Fibroblast of lung (primary cell): ENCODE data around the gene MANBA.

Source experiments
- EZH2 ChIP-seq: IDR thresholded peaks from 2 replicates; pipeline ENCODE4 v1.5.1; 2012; ENCODE audit warnings: low read length, control low read depth, mild to moderate bottlenecking; ENCODE audit errors: missing control alignments
- TF ChIP-seq, protein P1 (sequence below), 2 donors: IDR thresholded peaks in 1 of 2; conservative IDR thresholded peaks in 1 of 2; 1 replicate in 1 of 2; 2 replicates in 1 of 2; pipeline ENCODE4 v1.5.1; 2011 to 2012; ENCODE audit warnings: low read length in 2 of 2, control low read depth in 1 of 2, inconsistent platforms in 1 of 2, low read depth in 1 of 2, mild to moderate bottlenecking in 1 of 2

- TF ChIP-seq, protein P1, sequence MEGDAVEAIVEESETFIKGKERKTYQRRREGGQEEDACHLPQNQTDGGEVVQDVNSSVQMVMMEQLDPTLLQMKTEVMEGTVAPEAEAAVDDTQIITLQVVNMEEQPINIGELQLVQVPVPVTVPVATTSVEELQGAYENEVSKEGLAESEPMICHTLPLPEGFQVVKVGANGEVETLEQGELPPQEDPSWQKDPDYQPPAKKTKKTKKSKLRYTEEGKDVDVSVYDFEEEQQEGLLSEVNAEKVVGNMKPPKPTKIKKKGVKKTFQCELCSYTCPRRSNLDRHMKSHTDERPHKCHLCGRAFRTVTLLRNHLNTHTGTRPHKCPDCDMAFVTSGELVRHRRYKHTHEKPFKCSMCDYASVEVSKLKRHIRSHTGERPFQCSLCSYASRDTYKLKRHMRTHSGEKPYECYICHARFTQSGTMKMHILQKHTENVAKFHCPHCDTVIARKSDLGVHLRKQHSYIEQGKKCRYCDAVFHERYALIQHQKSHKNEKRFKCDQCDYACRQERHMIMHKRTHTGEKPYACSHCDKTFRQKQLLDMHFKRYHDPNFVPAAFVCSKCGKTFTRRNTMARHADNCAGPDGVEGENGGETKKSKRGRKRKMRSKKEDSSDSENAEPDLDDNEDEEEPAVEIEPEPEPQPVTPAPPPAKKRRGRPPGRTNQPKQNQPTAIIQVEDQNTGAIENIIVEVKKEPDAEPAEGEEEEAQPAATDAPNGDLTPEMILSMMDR (conservative IDR thresholded peaks at IDR 0.05 in 1 of 2, IDR thresholded peaks at IDR 0.05 in 1 of 2; ENCODE audit: low read depth in 1 of 2, low read length in 2 of 2) = no peak
- no peak for TF ChIP-seq EZH2
Measured at GRCh38 chr4:102667001-102667400, 93.8 kb downstream of the MANBA start.
